Glutamatergic neuron (in vitro differentiated cells): ENCODE measurements around the gene KCNMA1. TPM values are rescaled to one million over a fixed set of nuclear protein-coding genes. Genes with fewer than 3 reads are reported as not detected.

ENCODE experiments used
- DNase-seq: peaks from one replicate; pipeline ENCODE4 v3.0.0; 2022
- H3K27ac Mint-ChIP-seq: one replicate; pipeline ENCODE4 v1.8.0; 2020; ENCODE audit warnings: mild to moderate bottlenecking, mixed read lengths, inconsistent platforms; ENCODE audit not compliant: unreplicated experiment
- H3K27me3 Mint-ChIP-seq: one replicate; pipeline ENCODE4 v1.8.0; 2020; ENCODE audit warnings: mild to moderate bottlenecking, moderate library complexity, mixed read lengths, inconsistent platforms; ENCODE audit not compliant: unreplicated experiment
- H3K36me3 Mint-ChIP-seq: one replicate; pipeline ENCODE4 v1.8.0; 2020; ENCODE audit warnings: mild to moderate bottlenecking, mixed read lengths, inconsistent platforms; ENCODE audit not compliant: unreplicated experiment
- H3K4me1 Mint-ChIP-seq: one replicate; pipeline ENCODE4 v1.8.0; 2020; ENCODE audit warnings: mild to moderate bottlenecking, low read depth, mixed read lengths, inconsistent platforms; ENCODE audit not compliant: unreplicated experiment
- H3K4me3 Mint-ChIP-seq: one replicate; pipeline ENCODE4 v1.8.0; 2020; ENCODE audit warnings: mild to moderate bottlenecking, mixed read lengths, inconsistent platforms; ENCODE audit not compliant: unreplicated experiment
- H3K9me3 Mint-ChIP-seq: one replicate; pipeline ENCODE4 v1.8.0; 2020; ENCODE audit warnings: mild to moderate bottlenecking, moderate library complexity, mixed read lengths, inconsistent platforms; ENCODE audit not compliant: unreplicated experiment
- CTCF ChIP-seq: fragments of 200-600 bp; sonication (generic); IDR thresholded peaks from one replicate; pipeline ENCODE4 v1.5.0; 2021; ENCODE audit not compliant: partially characterized antibody, unreplicated experiment
- total RNA-seq: library from RNA; stranded (reverse); fragmentation: NEBNext Ultra II Directional; extraction: Animal tissue kit (Norgen Biotek cat#: 25700); gene quantifications from one replicate; pipeline ENCODE4 v1.2.1, GENCODE V29; 2021; ENCODE audit not compliant: unreplicated experiment

The KCNMA1 gene
- total RNA-seq, 1 donor from 2014 or later, result 3.2 TPM

GRCh38 chr10:76950354-76950753, 687.3 kb downstream of the KCNMA1 start:
- no peak overlapping the region for H3K4me3 Mint-ChIP-seq
- no peak for DNase-seq

GRCh38 chr10:76946270-76946669, 691.3 kb downstream of the KCNMA1 start:
- Mint-ChIP-seq H3K9me3 (no peaks in the 10 kb centered on the region), H3K4me3 (no peak overlapping the region), H3K4me1 (no peaks in the 10 kb centered on the region), H3K27ac (no peak overlapping the region), H3K36me3 (no peaks in the 10 kb centered on the region), H3K27me3 (no peaks in the 10 kb centered on the region)
- no peak for DNase-seq
- TF ChIP-seq CTCF, result no peak

More at GRCh38 chr10:76950354-76950753, 687.3 kb downstream of the KCNMA1 start:
- no peak overlapping the region for H3K27ac Mint-ChIP-seq
- no peaks in the 10 kb centered on the region for H3K27me3 Mint-ChIP-seq
- H3K4me1 Mint-ChIP-seq, result no peaks in the 10 kb centered on the region
- TF ChIP-seq CTCF, result no peak
- H3K36me3 Mint-ChIP-seq, result no peaks in the 10 kb centered on the region
- H3K9me3 Mint-ChIP-seq, result no peaks in the 10 kb centered on the region

- Mint-ChIP-seq H3K9me3 (no peaks in the 10 kb centered on the region), H3K36me3 (no peaks in the 10 kb centered on the region), H3K4me1 (no peaks in the 10 kb centered on the region), H3K4me3 (no peak overlapping the region), H3K27me3 (no peaks in the 10 kb centered on the region), H3K27ac (no peak overlapping the region)
- DNase-seq, result no peak
- no peak for TF ChIP-seq CTCF
These were observed 692.4 kb downstream of the KCNMA1 start for GRCh38 chr10:76945166-76945565.

- H3K9me3 Mint-ChIP-seq, result no peaks in the 10 kb centered on the region
- no peak for DNase-seq
- H3K27ac Mint-ChIP-seq, result no peak overlapping the region
- TF ChIP-seq CTCF, result no peak
- no peaks in the 10 kb centered on the region for H3K27me3 Mint-ChIP-seq
- H3K4me1 Mint-ChIP-seq, result no peaks in the 10 kb centered on the region
- H3K36me3 Mint-ChIP-seq, result no peaks in the 10 kb centered on the region
- H3K4me3 Mint-ChIP-seq, result no peak overlapping the region
These were observed 693.0 kb downstream of the KCNMA1 start for GRCh38 chr10:76944640-76945039.

GRCh38 chr10:76942628-76943416, 694.8 kb downstream of the KCNMA1 start:
- Mint-ChIP-seq H3K4me1 (no peaks in the 10 kb centered on the region), H3K27ac (no peak overlapping the region), H3K4me3 (no peak overlapping the region), H3K9me3 (no peaks in the 10 kb centered on the region), H3K36me3 (no peaks in the 10 kb centered on the region), H3K27me3 (peaks cover 2% of the 10 kb centered on the region)
- TF ChIP-seq CTCF, result no peak
- DNase-seq, result no peak
